Keratinocyte (primary cell): ENCODE data around the gene SPAG9.

Experiments
- CTCF ChIP-seq, 3 experiments: IDR thresholded peaks in 1 of 3; conservative IDR thresholded peaks in 1 of 3; optimal IDR thresholded peaks in 1 of 3; 2 replicates in 2 of 3; 3 replicates in 1 of 3; pipeline versions ENCODE3 to v1.5.1; 2011; ENCODE audit warnings: low read length in 3 of 3, mild to moderate bottlenecking in 3 of 3, moderate library complexity in 2 of 3, control low read depth in 1 of 3, inconsistent platforms in 1 of 3; ENCODE audit not compliant: insufficient read depth in 2 of 3; ENCODE audit errors: extremely low read depth in 1 of 3
- EZH2 ChIP-seq: IDR thresholded peaks from one replicate; pipeline ENCODE4 v1.6.1; 2012; ENCODE audit warnings: inconsistent platforms, mild to moderate bottlenecking, low read length, moderate library complexity

- TF ChIP-seq CTCF (optimal IDR thresholded peaks at IDR 0.05 in 1 of 3, IDR thresholded peaks at IDR 0.05 in 1 of 3, conservative IDR thresholded peaks at IDR 0.05 in 1 of 3; ENCODE audit: extremely low read depth in 1 of 3, insufficient read depth in 2 of 3, low read length in 3 of 3) (no peak), EZH2 (no peak)
These were observed 110.4 kb downstream of the SPAG9 start for GRCh38 chr17:51010173-51010675.
